SK-N-SH (cell line): ENCODE results near the gene PHYH. TPM values are rescaled to one million over a fixed set of nuclear protein-coding genes. Genes with fewer than 3 reads are reported as not detected.

ENCODE experiments used
- CTCF ChIA-PET: fragments of 300-600, 350-600 bp; formaldehyde crosslinking; extraction: SDS; loops from one replicate; lab custom pipeline; 2021; lab: Yijun Ruan, JAX
- POLR2A ChIA-PET: fragments of 350-600 bp; sonication (Branson Sonifier 250); formaldehyde crosslinking; extraction: SDS; loops from one replicate; lab custom pipeline; 2020; ENCODE audit warnings: antibody characterized with exemption, inconsistent platforms; lab: Yijun Ruan, JAX
- DNase-seq: peaks from one replicate; pipeline ENCODE4 v3.0.0; 2012
- H2AFZ ChIP-seq: fragments of 200-600 bp; sonication (generic); 2 replicates; pipeline ENCODE4 v1.8.1; 2016; ENCODE audit warnings: antibody characterized with exemption, mild to moderate bottlenecking, low read depth
- H3F3A ChIP-seq: fragments of 200-600 bp; sonication (generic); replicated peaks from 2 replicates; pipeline ENCODE3; 2016; ENCODE audit warnings: antibody characterized with exemption, mild to moderate bottlenecking; ENCODE audit not compliant: insufficient read depth
- H3K27ac ChIP-seq, 2 experiments: fragments of 200-500 bp in 1 of 2; fragments of 200-600 bp in 1 of 2; sonication (Bioruptor generic) in 1 of 2; sonication (generic), shearing (Covaris generic) in 1 of 2; 2 replicates each; pipeline versions ENCODE4 v1.5.1 to v1.6.1; 2014 to 2016; ENCODE audit warnings: low read depth in 2 of 2, inconsistent platforms in 1 of 2, low read length in 1 of 2, mild to moderate bottlenecking in 1 of 2, mixed read lengths in 1 of 2
- H3K27me3 ChIP-seq: fragments of 200-600 bp; sonication (generic), shearing (Covaris generic); 2 replicates; pipeline ENCODE4 v1.6.1; 2016; ENCODE audit warnings: mixed run types; ENCODE audit not compliant: insufficient read depth
- H3K36me3 ChIP-seq, 2 experiments: fragments of 200-500 bp in 1 of 2; fragments of 200-600 bp in 1 of 2; sonication (Bioruptor generic) in 1 of 2; sonication (generic) in 1 of 2; replicated peaks in 1 of 2; 2 replicates each; pipeline versions ENCODE3 to v1.5.1; 2014 to 2016; ENCODE audit warnings: low read length in 1 of 2, mild to moderate bottlenecking in 1 of 2; ENCODE audit not compliant: insufficient read depth in 2 of 2, control insufficient read depth in 1 of 2
- H3K4me1 ChIP-seq, 2 experiments: fragments of 200-500 bp in 1 of 2; fragments of 200-600 bp in 1 of 2; sonication (Bioruptor generic) in 1 of 2; sonication (generic), shearing (Covaris generic) in 1 of 2; 2 replicates each; pipeline versions ENCODE4 v1.5.1 to v1.6.1; 2014 to 2016; ENCODE audit warnings: low read depth in 1 of 2, low read length in 1 of 2, mixed run types in 1 of 2; ENCODE audit not compliant: insufficient read depth in 2 of 2, control insufficient read depth in 1 of 2
- H3K4me2 ChIP-seq: fragments of 200-600 bp; sonication (generic), shearing (Covaris generic); 2 replicates; pipeline ENCODE4 v1.6.1; 2017; ENCODE audit warnings: mixed run types
- H3K4me3 ChIP-seq, 2 experiments: fragments of 200-500 bp in 1 of 2; fragments of 200-600 bp in 1 of 2; sonication (Bioruptor generic) in 1 of 2; sonication (generic), shearing (Covaris generic) in 1 of 2; 2 replicates each; pipeline versions ENCODE4 v1.5.1 to v1.8.1; 2014 to 2016; ENCODE audit warnings: low read depth in 2 of 2, inconsistent platforms in 1 of 2, low read length in 1 of 2, mild to moderate bottlenecking in 1 of 2, mixed read lengths in 1 of 2, moderate library complexity in 1 of 2
- H3K79me2 ChIP-seq: fragments of 200-600 bp; sonication (generic); 2 replicates; pipeline ENCODE4 v1.8.1; 2017; ENCODE audit warnings: mild to moderate bottlenecking; ENCODE audit not compliant: insufficient read depth
- H3K9ac ChIP-seq: fragments of 200-600 bp; sonication (generic); 2 replicates; pipeline ENCODE4 v1.6.1; 2017; ENCODE audit warnings: mixed run types
- H3K9me2 ChIP-seq: fragments of 200-600 bp; sonication (generic); 2 replicates; pipeline ENCODE4 v1.6.1; 2017; ENCODE audit warnings: mixed run types
- H3K9me3 ChIP-seq: fragments of 200-600 bp; sonication (generic); 2 replicates; pipeline ENCODE4 v1.6.1; 2017; ENCODE audit warnings: mixed run types, mild to moderate bottlenecking, moderate library complexity
- H4K20me1 ChIP-seq: fragments of 200-600 bp; sonication (generic); 2 replicates; pipeline ENCODE4 v1.6.1; 2017; ENCODE audit warnings: mild to moderate bottlenecking, mixed run types; ENCODE audit not compliant: insufficient read depth
- CHD2 ChIP-seq: fragments of 150-350 bp; IDR thresholded peaks from 2 replicates; pipeline ENCODE4 v1.6.1; 2018; ENCODE audit warnings: low read length; ENCODE audit not compliant: partially characterized antibody
- EP300 ChIP-seq, 2 experiments: IDR thresholded peaks; 2 replicates each; pipeline versions ENCODE4 v1.4.0 to v1.6.1; 2012; ENCODE audit warnings: borderline replicate concordance in 1 of 2, low read depth in 1 of 2, low read length in 1 of 2
- EZH2phosphoT487 ChIP-seq: fragments of 200-600 bp; sonication (generic); IDR thresholded peaks from 2 replicates; pipeline ENCODE4 v1.6.1; 2017; ENCODE audit warnings: low read depth, mixed run types, mild to moderate bottlenecking, antibody characterized with exemption, moderate library complexity, borderline replicate concordance
- FOXJ3 ChIP-seq: sonication (generic); formaldehyde crosslinking; IDR thresholded peaks from 2 replicates; pipeline ENCODE4 v1.5.1; 2020; ENCODE audit warnings: mild to moderate bottlenecking, missing genetic modification reagents
- GABPA ChIP-seq: IDR thresholded peaks from 2 replicates; pipeline ENCODE4 v1.4.0; 2012; ENCODE audit warnings: low read depth, mild to moderate bottlenecking
- IRF3 ChIP-seq: fragments of 150-350 bp; IDR thresholded peaks from 2 replicates; pipeline ENCODE4 v1.6.1; 2016; ENCODE audit warnings: mild to moderate bottlenecking, low read depth, low read length
- MEF2A ChIP-seq: IDR thresholded peaks from 2 replicates; pipeline ENCODE4 v1.4.0; 2012; ENCODE audit warnings: low read depth, borderline replicate concordance
- MXI1 ChIP-seq: IDR thresholded peaks from 2 replicates; pipeline ENCODE4 v1.6.1; 2012; ENCODE audit warnings: mild to moderate bottlenecking, low read depth, low read length, improper control_type of control experiment
- NFIC ChIP-seq: IDR thresholded peaks from 2 replicates; pipeline ENCODE4 v1.4.0; 2012; ENCODE audit warnings: borderline replicate concordance
- NRF1 ChIP-seq: IDR thresholded peaks from 2 replicates; pipeline ENCODE4 v1.6.1; 2012; ENCODE audit warnings: low read depth, mild to moderate bottlenecking, low read length
- PBX3 ChIP-seq: IDR thresholded peaks from 2 replicates; pipeline ENCODE4; 2012
- POLR2AphosphoS5 ChIP-seq: IDR thresholded peaks from 2 replicates; pipeline ENCODE4 v1.6.1; 2012; ENCODE audit warnings: low read depth, low read length
- RCOR1 ChIP-seq: fragments of 150-350 bp; IDR thresholded peaks from 2 replicates; pipeline ENCODE4 v1.6.1; 2017; ENCODE audit warnings: antibody characterized with exemption, low read length
- RXRA ChIP-seq: IDR thresholded peaks from 2 replicates; pipeline ENCODE4 v1.4.0; 2012; ENCODE audit warnings: low read depth, mild to moderate bottlenecking, borderline replicate concordance
- SMC3 ChIP-seq: IDR thresholded peaks from 2 replicates; pipeline ENCODE4 v1.6.1; 2012; ENCODE audit warnings: low read depth, low read length, improper control_type of control experiment
- TAF1 ChIP-seq: IDR thresholded peaks from 2 replicates; pipeline ENCODE4 v1.6.1; 2012; ENCODE audit warnings: low read depth, mild to moderate bottlenecking, low read length, moderate library complexity, borderline replicate concordance
- TEAD4 ChIP-seq: IDR thresholded peaks from 2 replicates; pipeline ENCODE4 v1.4.0; 2012; ENCODE audit warnings: mild to moderate bottlenecking, borderline replicate concordance; ENCODE audit not compliant: insufficient read depth
- YY1 ChIP-seq: IDR thresholded peaks from 2 replicates; pipeline ENCODE4 v1.4.0; 2012; ENCODE audit warnings: low read depth, mild to moderate bottlenecking
- WGBS: methylation state at CpG from one replicate; pipeline ENCODE4 v1.1.6; 2017; ENCODE audit warnings: low lambda C conversion rate; 5-methylcytosine and 5-hydroxymethylcytosine counted together
- polyA plus RNA-seq, 3 experiments: library from polyadenylated mRNA; depleted of rRNA; stranded (reverse); fragments of >200 nt; gene quantifications; 2 replicates each; pipeline ENCODE4 v1.2.3, GENCODE V29; 2012
- TF ChIP-seq, protein P1 (sequence below): IDR thresholded peaks from 2 replicates; pipeline ENCODE4 v1.4.0; 2012; ENCODE audit warnings: low read depth, borderline replicate concordance

Gene PHYH
- polyA plus RNA-seq, 1 of the 3 experiments (the other 2 are of a cell fraction), result 16.2 TPM

DNA sequence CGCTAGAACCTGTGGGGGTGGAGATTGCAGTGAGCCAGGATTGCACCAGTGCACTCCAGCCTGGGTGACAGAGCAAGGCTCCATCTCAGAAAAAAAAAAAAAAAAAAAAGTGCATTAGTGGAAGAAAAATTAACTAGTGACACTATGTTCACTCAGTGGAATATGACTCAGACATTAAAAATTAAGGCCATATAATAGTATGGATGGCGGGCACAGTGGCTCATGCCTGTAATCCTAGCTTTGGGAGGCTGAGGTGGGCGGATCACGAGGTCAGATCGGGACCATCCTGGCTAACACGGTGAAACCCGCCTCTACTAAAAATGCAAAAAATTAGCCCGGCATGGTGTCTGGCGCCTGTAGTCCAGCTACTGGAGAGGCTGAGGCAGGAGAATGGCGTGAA lies 3.4 kb downstream of the PHYH start:
- no peak for TF ChIP-seq TAF1
- TF ChIP-seq TEAD4, result no peak
- no peak for TF ChIP-seq MXI1
- TF ChIP-seq CHD2, result no peak
- TF ChIP-seq, protein P1, sequence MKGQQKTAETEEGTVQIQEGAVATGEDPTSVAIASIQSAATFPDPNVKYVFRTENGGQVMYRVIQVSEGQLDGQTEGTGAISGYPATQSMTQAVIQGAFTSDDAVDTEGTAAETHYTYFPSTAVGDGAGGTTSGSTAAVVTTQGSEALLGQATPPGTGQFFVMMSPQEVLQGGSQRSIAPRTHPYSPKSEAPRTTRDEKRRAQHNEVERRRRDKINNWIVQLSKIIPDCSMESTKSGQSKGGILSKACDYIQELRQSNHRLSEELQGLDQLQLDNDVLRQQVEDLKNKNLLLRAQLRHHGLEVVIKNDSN, result no peak
- TF ChIP-seq RCOR1, result no peak
- no peak for TF ChIP-seq POLR2AphosphoS5
- no peak for TF ChIP-seq RXRA
- no peak for TF ChIP-seq SMC3
- no peak for TF ChIP-seq NRF1
- TF ChIP-seq FOXJ3 (CRISPR knock-in tag), result no peak
- no peak overlapping the region for H3K4me3 ChIP-seq
- 94% methylated on average over 10 of the region's 10 CpGs for WGBS
- no peak overlapping the region for H2AFZ ChIP-seq
- no peaks in the 10 kb centered on the region for H4K20me1 ChIP-seq
- H3F3A ChIP-seq, result peaks cover 3% of the 10 kb centered on the region
- peaks cover 18% of the 10 kb centered on the region for H3K79me2 ChIP-seq
- ChIA-PET CTCF (interaction anchor here (1.1 kb wide), 2 partner anchors 12 to 90 kb away, joined by 3 read pairs; no protein-coding TSS in a partner anchor), POLR2A (no interaction called here)
- H3K9me2 ChIP-seq, result no peaks in the 10 kb centered on the region
- no peaks in the 10 kb centered on the region for H3K27me3 ChIP-seq
- no peaks in the 10 kb centered on the region for H3K9me3 ChIP-seq
- H3K4me2 ChIP-seq, result no peak overlapping the region
- peaks cover 3 to 4% of the 10 kb centered on the region in 2 experiments; a peak in 2 of 4 replicates for H3K4me1 ChIP-seq
- H3K27ac ChIP-seq, result no peak overlapping the region
- H3K36me3 ChIP-seq, result peaks cover 0 to 3% of the 10 kb centered on the region in 2 experiments
- H3K9ac ChIP-seq, result no peak overlapping the region
- no peak for DNase-seq

GRCh38 chr10:13294784-13295183 lies 5.1 kb downstream of the PHYH start:
- Histone ChIP-seq H3K9me2 (no peaks in the 10 kb centered on the region), H3K4me1 (peaks cover 0 to 2% of the 10 kb centered on the region in 2 experiments; a peak in 1 of 4 replicates), H2AFZ (no peak overlapping the region), H3K9me3 (no peaks in the 10 kb centered on the region), H3F3A (no peaks in the 10 kb centered on the region)
- POLR2A ChIA-PET, result no interaction called here
- no peak for TF ChIP-seq CHD2
- no peak for TF ChIP-seq RXRA
- no peak for TF ChIP-seq EP300 (IDR thresholded peaks at IDR 0.05; ENCODE audit: borderline replicate concordance in 1 of 2, low read depth in 1 of 2, low read length in 1 of 2)
- TF ChIP-seq EZH2phosphoT487, result no peak
- no peak for TF ChIP-seq NRF1
- TF ChIP-seq SMC3, result no peak
- no peak for TF ChIP-seq POLR2AphosphoS5
- TF ChIP-seq NFIC, result no peak
- no peak for TF ChIP-seq FOXJ3 (CRISPR knock-in tag)
- no peak for TF ChIP-seq TAF1
- TF ChIP-seq GABPA, result no peak
- no peak for TF ChIP-seq MEF2A
- no peak for TF ChIP-seq IRF3
- TF ChIP-seq, protein P1, result no peak
- TF ChIP-seq PBX3, result no peak
- no peak for TF ChIP-seq YY1
- TF ChIP-seq, all 33 proteins: peak for 0
- Histone ChIP-seq H3K4me3 (no peak overlapping the region), H3K27ac (no peak overlapping the region), H3K9ac (no peak overlapping the region), H3K27me3 (no peaks in the 10 kb centered on the region), H4K20me1 (no peaks in the 10 kb centered on the region), H3K4me2 (no peak overlapping the region), H3K36me3 (peaks cover 0 to 3% of the 10 kb centered on the region in 2 experiments), H3K79me2 (peaks cover 6% of the 10 kb centered on the region)
- 88% methylated on average over 2 of the region's 2 CpGs for WGBS
- no peak for DNase-seq
- CTCF ChIA-PET, result no interaction called here
